Measurements from ENCODE around the gene VPS13D.

Gene VPS13D

GRCh38 chr1:12547586-12548225 lies 317.9 kb downstream of the VPS13D start:
- no peak for DNase-seq (ENCODE audit: extremely low read depth in 1 of 2, low read depth in 1 of 2)

- DNase-seq (ENCODE audit: extremely low read depth in 1 of 2, low read depth in 1 of 2): no peak
Observed at GRCh38 chr1:12548279-12548972, 318.6 kb downstream of the VPS13D start.

GRCh38 chr1:12548973-12549459 lies 319.2 kb downstream of the VPS13D start:
- no peak for DNase-seq (ENCODE audit: extremely low read depth in 1 of 2, low read depth in 1 of 2)

DNA sequence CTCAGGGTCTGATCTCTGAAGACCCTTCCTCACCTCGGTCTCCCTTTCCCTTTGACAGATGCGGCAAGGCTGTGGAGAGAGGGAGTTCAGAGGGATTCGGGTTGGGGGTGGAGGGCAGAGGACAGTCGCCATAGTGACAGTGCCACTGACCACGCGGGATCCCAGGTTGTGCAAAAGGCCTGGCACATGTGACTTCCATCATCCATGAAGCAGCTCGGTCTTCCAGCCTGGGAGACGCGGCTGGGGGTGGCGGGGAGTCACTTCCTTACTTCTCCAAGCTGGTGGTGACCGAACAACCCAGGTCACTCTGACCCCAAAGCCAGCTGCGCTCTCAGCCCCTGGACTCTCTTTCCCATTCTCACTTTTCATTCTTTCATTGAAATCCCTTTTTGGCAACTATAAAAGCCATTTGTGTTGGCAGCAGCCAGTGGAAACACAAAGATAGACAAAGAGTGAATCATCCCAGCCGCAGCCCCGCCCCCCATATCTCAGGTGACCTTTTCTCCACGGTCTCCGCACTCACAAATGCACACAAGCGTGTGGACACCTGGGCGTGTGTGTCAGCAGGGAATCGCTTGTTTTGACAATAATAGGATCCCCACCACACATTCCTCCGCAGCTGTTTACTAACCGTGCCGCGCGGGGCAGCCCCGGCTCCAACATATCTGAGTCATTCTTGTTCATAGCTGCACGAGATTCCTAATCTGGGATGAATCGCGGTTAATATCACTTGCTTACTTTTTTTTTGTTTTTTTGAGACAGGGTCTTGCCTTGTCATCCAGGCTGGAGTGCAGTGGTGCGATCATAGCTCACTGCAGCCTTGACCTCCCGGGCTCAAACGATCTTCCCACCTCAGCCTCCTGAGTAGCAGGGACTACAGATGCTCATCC lies 319.9 kb downstream of the VPS13D start:
- no peak for DNase-seq (ENCODE audit: extremely low read depth in 1 of 2, low read depth in 1 of 2)

DNA sequence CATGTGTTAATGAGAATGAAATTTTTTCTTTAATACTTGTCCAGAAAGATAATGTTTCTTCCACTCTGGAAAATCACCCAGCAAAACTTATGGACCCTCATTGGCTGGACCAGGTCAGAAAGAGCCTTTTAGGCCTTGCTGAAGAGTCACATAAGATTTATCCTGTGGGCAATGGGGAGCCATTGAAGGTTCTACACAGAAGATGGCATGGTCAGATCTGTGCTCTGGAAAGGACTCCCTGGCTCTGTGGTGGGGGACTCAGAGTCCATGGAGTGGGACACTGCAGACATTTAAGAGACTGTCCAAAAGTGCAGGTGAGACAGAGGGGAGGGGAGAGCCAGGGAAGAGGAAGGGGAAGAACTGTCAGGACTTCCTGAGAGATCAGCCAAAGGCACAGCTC lies 321.8 kb downstream of the VPS13D start:
- DNase-seq (ENCODE audit: extremely low read depth in 1 of 2, low read depth in 1 of 2): no peak

GRCh38 chr1:12552111-12552888 lies 322.5 kb downstream of the VPS13D start:
- DNase-seq (ENCODE audit: extremely low read depth in 1 of 2, low read depth in 1 of 2): no peak

- no peak for DNase-seq (ENCODE audit: extremely low read depth in 1 of 2, low read depth in 1 of 2)
Observed at GRCh38 chr1:12552951-12553921, 323.4 kb downstream of the VPS13D start.

DNA sequence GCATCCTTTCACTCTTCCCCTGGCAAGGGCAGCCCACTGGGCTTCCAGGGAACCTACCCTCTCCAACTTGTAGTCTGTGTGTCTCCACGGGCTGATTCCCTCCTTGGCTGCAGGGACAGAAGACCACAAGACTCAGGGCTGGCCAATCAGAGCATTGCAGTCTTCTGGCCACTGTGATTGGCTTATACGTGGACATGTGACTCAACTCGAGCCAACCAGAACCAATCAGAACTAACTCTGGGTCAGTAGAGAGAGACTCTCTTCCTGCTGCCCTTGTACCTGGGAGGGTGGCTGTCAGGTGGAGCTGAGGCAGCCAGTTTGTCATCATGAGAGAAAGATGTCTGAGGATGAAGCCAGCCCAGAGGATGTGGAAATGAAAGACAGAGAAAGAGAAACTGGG lies 324.1 kb downstream of the VPS13D start:
- no peak for DNase-seq (ENCODE audit: extremely low read depth in 1 of 2, low read depth in 1 of 2)

DNA sequence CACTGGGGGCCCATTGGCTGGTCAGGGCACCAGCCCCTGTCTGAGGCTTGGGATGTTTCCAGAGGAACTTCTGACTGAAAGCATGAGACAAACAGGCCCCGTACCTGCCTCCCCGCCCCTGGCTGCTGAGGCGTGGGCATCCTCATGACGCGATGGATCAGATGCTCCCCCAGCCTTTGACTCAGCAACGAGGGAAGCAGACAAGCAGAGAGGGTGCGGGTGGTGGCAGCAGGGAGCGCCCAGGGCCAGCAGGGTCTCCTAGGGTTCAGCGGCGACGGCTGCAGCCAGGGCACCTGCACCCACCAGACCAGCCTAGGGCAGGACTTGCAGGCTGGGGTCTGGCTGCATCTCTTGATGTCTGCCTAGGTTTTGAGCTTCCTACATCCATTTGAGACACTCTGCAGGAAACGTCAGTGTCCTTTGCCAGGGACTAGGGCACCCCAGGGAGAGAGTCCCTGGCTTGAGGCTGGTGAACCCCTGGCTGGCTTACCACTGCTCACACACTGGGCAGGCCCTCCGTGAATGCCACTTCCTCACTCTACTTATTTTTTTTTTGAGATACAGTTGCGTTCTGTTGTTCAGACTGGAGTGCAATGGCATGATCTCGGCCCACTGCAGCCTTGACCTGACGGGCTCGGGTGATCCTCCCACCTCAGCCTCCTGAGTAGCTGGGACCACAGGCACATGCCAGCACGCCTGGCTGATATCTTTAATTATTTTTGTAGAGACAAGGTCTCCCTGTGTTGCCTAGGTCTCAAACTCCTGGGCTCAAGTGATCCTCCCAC lies 324.9 kb downstream of the VPS13D start:
- no peak for DNase-seq (ENCODE audit: extremely low read depth in 1 of 2, low read depth in 1 of 2)

DNA sequence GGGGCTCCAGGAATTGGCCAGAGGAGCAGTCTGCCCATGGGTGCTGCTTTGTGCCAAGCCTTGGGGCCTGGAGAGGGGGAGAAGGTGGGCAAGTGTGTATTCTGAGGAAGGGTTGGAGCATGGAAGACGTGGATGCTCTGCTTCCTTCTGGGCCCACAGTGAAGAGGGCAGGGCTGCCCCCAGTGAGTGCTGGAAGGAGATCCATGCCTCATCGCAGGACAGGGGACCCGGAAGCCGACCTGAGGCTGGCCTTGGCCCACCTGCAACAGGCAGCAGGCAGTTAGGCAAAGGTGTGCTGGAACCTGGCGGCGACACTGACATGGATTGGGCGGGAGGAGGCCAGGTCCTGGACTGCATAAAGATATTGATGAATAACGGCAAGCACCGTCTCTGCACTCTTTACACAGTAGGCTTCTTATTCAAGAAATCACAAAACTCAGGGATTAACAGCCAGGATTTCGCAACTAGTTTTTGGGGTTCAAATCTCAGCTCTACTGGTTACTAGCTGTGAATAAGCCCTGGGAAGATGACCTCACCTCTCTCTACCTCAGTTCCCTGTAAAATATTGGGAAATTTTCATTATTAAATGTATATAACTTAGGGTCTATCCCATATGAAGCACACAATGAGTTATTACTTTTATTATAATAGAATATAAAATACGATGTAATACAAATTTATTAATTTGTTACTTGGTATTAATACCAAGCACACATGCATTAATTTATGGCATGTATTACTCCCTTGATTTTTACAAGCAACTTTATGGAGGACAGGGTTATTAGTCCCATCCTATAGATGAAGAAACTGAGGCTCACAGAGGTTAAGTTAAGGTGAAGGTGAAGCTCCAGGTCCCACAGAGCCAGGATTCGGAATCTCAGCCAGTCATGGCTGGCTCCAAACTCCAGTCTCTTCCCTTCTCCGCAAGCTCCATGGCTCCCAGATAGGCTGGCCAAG lies 325.9 kb downstream of the VPS13D start:
- no peak for DNase-seq (ENCODE audit: extremely low read depth in 1 of 2, low read depth in 1 of 2)

DNA sequence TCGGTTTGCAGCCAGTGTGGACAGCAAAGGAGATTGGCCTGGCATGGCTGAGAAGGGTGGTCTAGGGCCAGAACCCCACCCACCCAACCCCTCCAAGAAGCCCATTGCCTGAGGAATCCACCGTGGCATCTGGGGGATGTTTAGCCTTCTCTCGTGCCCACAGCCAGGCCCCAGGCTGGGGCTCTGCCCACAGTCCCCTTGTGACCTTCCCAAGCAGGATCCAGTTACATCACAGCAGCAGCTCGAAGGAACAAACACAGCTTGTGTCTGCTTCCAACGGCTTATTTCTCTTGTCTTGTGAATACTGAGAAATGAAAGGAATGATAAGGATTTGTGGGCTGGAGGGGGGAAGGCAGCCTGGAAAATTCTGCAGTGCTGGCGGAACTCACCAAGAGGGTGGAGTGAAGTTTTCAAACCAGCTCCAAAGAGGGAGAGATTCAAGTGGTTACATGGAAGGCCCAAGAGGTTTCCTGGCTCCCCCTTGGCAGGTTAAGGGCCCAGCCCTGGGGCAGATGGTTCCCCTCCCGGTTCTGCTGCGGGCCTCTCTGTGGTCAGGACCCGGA lies 326.6 kb downstream of the VPS13D start:
- DNase-seq (ENCODE audit: extremely low read depth in 1 of 2, low read depth in 1 of 2): no peak

- DNase-seq (ENCODE audit: extremely low read depth in 1 of 2, low read depth in 1 of 2): no peak
Observed at GRCh38 chr1:12556957-12557935, 327.4 kb downstream of the VPS13D start.

DNA sequence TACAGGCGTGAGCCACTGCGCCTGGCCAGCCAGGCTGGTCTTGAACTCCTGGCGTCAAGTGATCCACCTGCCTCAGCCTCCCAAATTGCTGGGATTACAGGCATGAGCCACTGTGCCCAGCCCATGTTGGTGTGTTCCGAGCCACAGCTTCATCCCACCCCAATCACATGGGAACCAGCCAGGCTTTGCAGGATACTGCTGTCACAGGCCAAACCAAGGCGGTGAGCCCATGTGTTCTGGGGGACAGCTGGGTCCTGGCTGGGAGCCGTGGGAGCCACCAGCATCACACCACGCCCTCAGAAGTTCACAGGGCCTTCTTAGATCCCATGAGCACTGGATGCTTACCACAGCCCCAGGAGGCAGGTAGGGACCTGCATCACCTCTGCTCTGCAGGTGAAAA lies 331.3 kb downstream of the VPS13D start:
- DNase-seq (ENCODE audit: extremely low read depth in 1 of 2, low read depth in 1 of 2): no peak

Measured in activated CD8-positive, alpha-beta memory T cell treated with anti-CD3 and anti-CD28 coated beads for 1 hour (primary cell).